NCI-H82 treated with DMSO at 0.1 percent for 48 hours (cell line): ENCODE results near the gene SMIM38.
"Not testable (repeated sequence)": the region's sequence is repeated elsewhere in the genome, so short reads cannot be mapped to it uniquely, and the experiment has no call there.

ENCODE experiments used
- DNase-seq: peaks from one replicate; lab custom pipeline; 2025; ENCODE audit not compliant: unreplicated experiment; lab: John Stamatoyannopoulos, UW

The SMIM38 gene

GRCh38 chr11:69137151-69137844, 18.4 kb upstream of the SMIM38 start:
- no peak for DNase-seq

- DNase-seq: no peak
These were observed 17.5 kb upstream of the SMIM38 start for GRCh38 chr11:69138265-69138664.

DNA sequence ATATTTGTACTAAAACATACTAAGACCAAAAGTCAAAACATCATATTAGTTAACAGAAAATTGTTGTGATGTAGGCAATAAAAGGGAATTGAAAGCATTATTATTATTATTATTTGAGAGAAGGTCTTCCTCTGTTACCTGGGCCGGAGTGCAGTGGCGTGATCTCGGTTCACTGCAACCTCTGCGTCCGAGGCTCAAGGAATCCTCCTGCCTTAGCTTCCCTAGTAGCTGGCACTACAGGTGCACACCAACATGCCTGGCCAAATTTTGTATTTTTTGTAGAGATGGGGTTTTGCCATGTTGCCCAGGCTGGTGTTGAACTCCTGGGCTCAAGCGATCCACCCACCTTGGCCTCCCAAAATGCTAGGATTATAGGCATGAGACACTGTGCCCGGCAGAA, 15.6 kb upstream of the SMIM38 start:
- DNase-seq: not testable (repeated sequence)

DNA sequence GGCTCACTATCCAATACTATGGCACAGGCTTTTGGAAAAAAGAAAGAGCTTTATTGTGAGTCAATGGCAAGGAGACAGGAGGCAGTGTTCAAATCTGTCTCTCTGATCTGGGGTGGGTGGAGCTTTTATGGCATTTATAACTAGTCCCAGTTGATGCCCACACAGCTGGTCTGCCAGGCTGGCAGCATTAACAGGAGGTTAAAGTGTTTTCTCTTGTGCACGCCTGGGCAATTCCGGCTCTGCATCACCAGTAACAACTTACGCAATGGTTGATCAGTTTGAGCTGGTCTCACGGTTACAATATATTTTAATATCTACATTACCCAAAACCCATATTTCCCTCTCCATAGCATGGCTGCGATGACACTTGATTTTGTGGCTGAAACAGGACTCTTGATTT, 15.1 kb upstream of the SMIM38 start:
- DNase-seq: no peak

- DNase-seq: no peak
These were observed 14.0 kb upstream of the SMIM38 start for GRCh38 chr11:69141742-69142141.

DNA sequence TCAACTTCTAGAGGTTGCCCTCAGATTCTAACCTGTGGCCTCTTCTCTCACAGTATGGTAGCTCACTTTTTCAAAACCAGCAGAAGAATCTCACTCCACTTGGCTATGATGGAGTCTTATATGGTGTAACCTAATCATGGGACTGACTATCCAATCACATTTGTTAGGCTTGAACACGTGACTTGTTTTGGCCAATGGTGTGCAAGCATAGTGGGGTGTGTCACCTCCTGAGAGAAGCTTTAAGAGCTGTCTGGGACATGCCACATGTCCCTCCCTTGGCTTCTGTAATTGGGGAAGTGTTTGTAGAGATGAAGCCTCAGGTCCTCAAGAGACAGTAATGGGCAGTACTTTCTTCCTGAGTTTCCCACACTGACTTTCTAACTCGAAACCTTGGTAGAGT, 12.8 kb upstream of the SMIM38 start:
- no peak for DNase-seq

DNA sequence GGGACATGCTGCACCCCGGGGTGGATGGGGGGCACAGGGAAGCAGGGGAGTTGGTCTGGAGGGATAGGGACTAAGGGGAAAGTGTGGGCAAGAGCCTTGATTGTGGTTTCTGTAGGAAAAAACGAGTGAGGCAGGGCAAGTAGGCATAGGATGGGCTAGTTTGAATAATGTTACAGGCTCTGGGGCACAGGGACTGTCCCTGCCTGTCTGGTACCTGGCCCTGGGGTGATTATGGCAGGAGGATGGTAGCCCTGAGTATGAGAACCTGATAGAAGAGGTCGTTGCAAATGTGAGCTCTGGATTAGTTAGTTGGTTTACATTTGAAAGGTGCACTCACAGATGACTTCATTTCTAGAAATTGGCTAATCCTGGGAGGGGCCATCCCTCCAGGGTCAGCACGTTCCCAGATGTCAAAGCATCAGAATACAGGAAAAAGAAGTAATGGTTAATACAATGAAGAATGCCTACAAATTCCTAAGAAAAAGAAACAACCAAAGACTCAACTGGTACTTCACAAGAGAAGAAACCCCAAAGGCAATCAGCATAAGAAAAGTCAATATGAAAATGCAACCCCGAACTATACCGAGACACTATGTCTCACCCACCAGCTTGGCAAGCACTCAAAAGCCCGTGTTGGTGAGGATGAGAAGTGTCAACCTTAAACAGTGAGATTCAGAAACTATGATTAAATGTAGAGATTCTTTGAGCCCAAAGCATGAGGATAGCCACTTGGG, 11.3 kb upstream of the SMIM38 start:
- DNase-seq: no peak

GRCh38 chr11:69145050-69145380, 10.7 kb upstream of the SMIM38 start:
- no peak for DNase-seq

GRCh38 chr11:69148377-69148762, 7.4 kb upstream of the SMIM38 start:
- no peak for DNase-seq

DNA sequence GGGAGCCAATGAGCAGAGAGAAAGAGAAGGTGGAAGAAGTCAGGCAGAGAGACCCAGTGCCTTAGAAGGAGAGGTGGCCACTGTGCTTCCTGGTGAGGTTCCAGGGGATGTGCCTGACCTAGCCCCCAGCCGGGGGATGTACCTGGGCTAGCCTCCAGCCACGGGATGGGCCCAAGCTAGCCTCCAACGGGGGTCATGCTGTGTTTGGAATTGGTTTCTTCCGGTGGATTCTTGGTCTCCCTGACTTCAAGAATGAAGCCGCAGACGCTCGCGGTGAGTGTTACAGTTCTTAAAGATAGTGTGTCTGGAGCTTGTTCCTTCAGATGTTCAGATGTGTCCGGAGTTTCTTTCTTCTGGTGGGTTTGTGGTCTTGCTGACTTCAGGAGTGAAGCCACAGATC, 6.9 kb upstream of the SMIM38 start:
- DNase-seq: no peak

- DNase-seq: not testable (repeated sequence)
These were observed 6.2 kb upstream of the SMIM38 start for GRCh38 chr11:69149338-69150045.

DNA sequence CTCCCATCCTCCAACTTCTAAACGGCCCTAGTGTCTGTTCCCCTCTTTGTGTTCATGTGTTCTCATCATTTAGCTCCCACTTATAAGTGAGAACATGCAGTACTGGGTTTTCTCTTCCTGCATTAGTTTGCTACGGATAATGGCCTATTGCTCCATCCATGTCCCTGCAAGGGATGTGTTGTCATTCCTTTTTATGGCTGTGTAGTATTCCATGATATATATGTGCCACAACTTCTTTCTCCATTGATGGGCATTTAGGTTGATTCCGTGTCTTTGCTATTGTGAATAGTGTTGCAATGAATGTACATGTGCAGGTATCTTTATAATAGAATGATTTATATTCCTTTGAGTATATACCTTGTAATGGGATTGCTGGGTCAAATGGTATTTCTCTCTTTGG, 5.6 kb upstream of the SMIM38 start:
- no peak for DNase-seq

- no peak for DNase-seq
These were observed 3.9 kb upstream of the SMIM38 start for GRCh38 chr11:69151836-69152235.

DNA sequence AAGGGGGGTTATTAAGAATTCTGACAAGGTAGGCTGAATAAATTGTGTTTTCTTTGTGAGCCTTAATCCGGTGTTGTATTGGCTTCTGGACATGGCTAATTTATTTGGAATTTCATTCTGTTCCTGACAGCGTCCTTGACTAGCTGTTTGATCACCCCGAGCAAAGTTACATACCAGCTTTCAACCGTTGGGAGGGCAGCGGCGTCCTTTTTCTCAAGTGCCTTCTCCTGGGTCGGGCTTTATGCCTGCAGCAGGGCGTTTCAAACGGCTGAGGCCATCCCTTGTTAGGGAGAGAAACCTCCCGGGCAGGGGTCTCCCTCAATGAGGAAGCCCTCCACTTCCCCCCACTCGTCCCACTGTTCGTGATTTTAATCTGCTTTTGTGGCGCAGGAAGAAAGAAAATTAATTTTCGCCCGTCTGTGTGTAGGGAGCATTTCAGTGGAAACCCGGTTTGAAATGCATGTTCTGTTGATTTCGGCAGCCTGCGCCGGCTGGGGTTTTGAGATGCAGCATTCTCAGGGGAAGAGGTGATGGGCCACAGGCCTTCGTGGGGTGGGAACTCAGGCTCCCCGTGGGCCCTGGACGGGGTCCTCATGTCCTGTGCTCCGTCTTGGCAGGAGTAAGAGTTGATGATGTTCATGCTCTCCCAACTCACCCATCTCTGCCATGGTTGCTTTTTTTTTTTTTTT, 2.9 kb upstream of the SMIM38 start:
- DNase-seq: no peak

DNA sequence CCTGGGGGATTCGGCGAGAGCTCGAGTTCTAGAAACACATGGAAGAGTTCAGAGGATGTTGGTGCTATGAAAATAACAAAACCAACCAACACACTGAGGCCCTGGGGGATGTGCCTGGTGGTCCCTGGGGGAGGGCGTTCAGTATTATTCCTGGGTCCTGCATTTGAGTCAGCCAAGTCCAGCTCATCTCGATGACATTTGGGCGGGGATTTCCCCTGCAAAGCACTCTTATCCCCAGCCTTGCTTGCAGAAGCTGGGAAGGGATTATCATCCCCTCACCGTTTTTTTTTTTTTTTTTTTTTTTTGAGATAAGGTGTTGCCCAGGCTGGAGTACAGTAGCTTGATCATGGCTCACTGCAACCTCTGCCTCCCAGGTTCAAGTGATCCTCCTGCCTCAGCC, 2.1 kb upstream of the SMIM38 start:
- no peak for DNase-seq

DNA sequence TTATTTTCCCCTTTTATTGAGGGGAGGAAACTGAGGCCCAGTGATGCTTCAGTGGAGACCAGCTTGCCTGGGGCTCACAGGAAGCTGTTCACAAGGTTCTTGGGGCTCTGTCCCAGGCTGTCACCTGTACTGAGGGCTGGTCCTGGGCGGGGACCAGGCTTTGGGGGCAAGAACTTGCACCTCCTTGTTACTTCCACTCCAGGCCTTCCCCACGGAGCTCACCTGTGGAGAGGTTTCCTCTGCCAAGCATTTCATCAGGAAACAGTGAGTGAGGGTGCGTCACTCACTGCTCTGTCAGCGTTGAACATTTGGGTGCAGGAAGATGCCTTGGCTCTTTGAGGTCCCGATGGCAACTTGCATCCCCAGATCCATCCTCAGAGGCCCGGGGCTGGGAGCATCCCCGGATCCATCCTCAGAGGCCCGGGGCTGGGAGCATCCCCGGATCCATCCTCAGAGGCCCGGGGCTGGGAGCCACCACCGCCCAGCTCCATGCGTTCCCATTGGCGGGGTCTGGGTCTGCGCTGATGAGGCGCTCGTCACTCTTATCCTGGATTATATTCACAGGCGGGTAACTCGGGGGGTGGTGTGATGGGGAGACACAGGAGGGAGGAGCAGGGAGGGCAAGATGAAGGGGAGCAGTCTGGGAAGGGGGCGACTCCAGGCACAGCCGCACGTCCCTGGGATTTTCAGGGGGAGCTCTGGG, 1.4 kb upstream of the SMIM38 start:
- no peak for DNase-seq

- no peak for DNase-seq
These were observed 815 bp upstream of the SMIM38 start for GRCh38 chr11:69154938-69155301.

DNA sequence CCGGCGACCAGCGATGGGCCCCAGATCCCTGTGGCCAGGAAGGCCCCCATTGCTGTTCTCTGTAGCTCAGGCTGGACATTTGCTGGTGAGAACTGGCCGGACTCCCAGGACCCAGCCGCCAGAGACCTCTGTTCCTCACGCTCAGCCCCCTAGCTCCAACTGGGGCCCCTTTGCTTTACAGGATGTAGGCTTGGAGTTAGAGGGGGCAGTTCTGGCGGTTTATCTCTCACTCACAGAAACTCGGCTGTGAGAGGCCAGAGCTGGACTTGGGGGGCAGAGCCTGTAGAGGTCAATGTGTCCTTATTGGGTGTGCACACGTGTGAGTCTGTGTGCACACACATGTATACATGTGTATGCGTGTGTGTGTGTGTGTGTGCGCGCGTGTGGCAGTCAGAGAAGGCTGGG, 502 bp downstream of the SMIM38 start:
- DNase-seq: no peak

GRCh38 chr11:69156673-69157155, 979 bp downstream of the SMIM38 start:
- DNase-seq: no peak

DNA sequence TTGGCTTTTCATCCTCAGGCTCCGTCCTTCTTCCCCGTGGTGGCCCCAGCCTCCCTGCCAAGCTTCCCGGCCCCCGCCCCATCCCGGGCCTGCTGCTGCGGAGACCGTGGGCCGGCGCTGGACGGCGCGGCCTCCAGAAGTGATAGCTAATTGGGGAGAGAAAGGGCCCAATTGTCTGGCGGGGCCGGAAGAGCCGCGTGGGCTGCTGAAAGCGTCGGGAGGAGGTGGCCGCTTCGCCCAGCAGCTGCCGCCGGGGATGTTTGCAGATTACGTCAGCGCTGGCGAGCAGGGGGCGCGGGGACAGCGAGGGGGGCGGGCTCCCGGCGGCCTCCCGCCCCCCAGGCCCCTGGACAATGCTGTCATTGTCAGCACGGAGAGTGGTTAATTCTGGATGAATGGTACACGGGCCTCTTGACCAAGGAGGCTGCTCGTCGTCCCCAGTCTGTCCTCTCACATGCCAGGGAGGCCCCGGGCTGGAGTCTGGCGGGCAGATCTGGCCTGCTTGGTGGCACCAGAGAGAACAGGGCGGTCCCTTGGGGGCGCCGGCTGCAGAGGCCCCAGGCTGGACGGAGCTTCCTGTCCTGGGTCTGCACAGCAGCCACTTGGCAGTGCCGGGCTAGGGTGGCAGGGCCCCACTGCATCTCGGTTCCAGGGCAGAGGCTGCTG, 1.6 kb downstream of the SMIM38 start:
- no peak for DNase-seq
